Fibroblast of pulmonary artery (primary cell): ENCODE measurements around the gene WDR64.

ENCODE experiments used
- DNase-seq: peaks from one replicate; pipeline ENCODE4 v3.0.0-alpha.2; 2010; ENCODE audit warnings: low read depth
- H3K4me3 ChIP-seq: replicated peaks from 2 replicates; pipeline ENCODE4 v1.5.1; 2011; ENCODE audit warnings: low read depth, mild to moderate bottlenecking, control low read depth, low read length, moderate library complexity
- TF ChIP-seq, protein P1 (sequence below): IDR thresholded peaks from 2 replicates; pipeline ENCODE4 v1.5.1; 2011; ENCODE audit warnings: mild to moderate bottlenecking, control low read depth, low read length, inconsistent platforms; ENCODE audit errors: missing control alignments

The WDR64 gene

DNA sequence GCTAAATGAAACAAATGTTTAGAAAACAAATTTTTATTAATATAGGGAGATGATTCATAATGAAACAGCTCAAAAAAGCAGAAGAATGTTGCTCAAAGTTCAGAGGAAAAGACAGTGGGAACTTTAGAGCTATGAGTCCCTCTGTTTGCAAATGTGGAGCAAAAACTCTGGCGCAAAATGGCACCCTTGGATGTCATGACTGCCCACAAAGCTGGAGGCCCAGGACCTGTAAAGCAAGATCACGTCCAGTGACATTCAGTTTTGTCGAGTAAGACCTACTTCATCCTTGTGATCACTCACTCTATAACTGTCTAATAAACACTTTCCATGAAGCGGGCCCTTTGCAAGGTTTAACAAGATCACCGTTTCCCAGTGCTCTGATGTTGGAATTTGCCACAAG, 186.8 kb downstream of the WDR64 start:
- TF ChIP-seq, protein P1, sequence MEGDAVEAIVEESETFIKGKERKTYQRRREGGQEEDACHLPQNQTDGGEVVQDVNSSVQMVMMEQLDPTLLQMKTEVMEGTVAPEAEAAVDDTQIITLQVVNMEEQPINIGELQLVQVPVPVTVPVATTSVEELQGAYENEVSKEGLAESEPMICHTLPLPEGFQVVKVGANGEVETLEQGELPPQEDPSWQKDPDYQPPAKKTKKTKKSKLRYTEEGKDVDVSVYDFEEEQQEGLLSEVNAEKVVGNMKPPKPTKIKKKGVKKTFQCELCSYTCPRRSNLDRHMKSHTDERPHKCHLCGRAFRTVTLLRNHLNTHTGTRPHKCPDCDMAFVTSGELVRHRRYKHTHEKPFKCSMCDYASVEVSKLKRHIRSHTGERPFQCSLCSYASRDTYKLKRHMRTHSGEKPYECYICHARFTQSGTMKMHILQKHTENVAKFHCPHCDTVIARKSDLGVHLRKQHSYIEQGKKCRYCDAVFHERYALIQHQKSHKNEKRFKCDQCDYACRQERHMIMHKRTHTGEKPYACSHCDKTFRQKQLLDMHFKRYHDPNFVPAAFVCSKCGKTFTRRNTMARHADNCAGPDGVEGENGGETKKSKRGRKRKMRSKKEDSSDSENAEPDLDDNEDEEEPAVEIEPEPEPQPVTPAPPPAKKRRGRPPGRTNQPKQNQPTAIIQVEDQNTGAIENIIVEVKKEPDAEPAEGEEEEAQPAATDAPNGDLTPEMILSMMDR: no peak
- DNase-seq: no peak
- H3K4me3 ChIP-seq: no peak overlapping the region

DNA sequence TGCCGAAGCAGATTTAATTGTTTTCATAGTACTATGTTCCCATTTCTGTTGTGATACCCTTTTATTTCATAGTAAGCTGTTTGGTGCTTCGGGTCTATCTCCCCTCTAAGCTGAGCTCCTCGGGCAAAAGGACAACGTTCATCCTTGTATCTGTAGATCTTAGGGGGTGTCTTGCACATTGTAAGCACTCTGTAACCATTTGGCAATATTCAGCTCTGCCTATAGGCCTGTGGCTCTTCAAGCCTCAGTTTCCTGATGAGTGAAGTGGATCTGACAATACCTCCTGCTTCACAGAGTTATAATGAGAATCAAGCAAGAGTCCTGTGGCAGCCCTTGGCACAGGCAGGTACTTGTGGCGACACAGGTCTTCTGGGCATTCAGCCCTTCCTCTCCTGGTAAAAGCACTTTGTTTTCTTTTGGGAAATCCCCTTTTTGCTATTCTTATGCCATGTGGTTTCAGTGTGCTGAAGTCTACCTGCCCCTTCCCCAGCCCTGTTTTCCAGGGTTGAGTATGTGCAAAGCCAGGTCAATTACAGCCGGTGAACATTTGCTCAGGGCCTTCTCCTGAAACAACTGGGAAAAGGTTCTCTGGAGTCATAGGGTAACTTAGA, 187.4 kb downstream of the WDR64 start:
- no peak overlapping the region for H3K4me3 ChIP-seq
- TF ChIP-seq, protein P1: no peak
- no peak for DNase-seq

DNA sequence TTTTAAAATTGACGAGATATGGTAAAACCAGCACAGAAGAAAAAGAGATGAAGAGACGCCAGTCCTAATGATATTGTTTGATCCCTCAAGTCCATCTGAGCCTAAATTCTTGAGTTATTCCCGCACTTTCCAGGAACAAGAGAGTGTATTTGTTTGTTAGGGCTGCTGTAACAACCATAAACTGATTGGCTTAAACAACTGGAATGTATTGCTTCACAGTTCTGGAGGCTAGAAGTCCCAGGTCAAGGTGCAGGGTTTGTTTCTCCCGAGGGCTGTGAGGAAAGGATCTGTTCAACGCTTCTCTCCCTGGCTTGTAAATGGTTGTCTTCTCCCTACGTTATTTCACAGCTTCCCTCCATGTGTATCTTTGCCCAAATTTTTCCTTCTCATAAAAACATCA, 188.1 kb downstream of the WDR64 start:
- TF ChIP-seq, protein P1: no peak
- no peak overlapping the region for H3K4me3 ChIP-seq
- no peak for DNase-seq

DNA sequence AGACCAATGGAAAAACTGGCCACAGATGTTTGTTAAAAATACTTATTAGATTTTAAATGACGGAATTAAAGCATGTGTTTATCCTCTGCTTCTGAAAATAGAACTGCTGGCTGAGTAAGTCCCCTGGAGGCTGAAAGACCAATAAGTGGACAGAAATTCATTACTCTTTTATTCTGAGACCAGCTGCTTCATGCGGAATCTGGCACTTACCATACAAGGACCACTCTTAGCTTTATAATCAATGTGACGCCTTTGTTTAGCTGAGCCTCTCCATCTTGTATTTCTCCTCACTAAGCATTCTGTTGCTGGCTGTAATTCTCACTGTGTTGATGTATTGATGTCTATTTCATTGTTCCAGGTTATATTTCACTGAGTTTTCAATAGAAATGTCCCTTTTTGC, 189.6 kb downstream of the WDR64 start:
- TF ChIP-seq, protein P1: no peak
- no peak overlapping the region for H3K4me3 ChIP-seq
- no peak for DNase-seq

DNA sequence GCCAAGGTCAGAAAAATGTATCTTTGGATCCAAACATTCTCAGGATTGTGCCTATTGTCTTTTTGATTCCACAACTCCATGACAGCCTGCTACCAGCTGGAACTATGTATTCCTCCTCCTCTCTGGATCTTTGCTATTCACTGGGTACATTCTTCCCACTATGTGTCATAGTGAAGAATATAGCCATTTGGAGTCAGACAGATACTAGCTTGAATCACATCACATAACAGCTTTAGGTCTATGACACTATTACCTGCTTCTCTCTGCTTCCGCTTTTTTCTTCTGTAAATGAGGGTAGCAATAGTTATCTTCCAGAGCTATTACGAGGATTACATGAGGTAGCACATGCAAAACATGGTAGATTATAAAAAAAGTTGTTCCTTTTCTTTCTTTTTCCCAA, 190.5 kb downstream of the WDR64 start:
- H3K4me3 ChIP-seq: no peak overlapping the region
- TF ChIP-seq, protein P1: no peak

DNA sequence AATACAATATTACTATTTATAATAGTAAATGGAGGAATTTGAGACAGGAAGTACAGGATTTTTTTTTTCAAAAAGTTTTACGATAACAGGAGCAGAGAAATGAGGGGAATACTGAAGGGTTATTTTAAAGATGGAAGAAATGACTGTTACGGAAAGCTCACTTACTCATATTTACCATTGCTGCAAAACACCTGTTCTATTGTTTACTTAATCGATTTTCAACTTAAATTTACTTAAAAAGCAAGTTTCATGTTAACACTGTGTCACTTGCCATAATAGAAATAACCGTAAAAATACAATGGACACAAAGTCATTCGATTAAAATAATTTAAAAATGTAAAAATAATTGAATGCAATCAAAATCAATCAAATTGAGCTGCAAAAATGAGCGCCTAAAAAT, 192.5 kb downstream of the WDR64 start:
- DNase-seq: no peak
- TF ChIP-seq, protein P1: no peak

More for the DNA sequence above, 190.5 kb downstream of the WDR64 start:
- peak; percentile 24 for DNase-seq

DNA sequence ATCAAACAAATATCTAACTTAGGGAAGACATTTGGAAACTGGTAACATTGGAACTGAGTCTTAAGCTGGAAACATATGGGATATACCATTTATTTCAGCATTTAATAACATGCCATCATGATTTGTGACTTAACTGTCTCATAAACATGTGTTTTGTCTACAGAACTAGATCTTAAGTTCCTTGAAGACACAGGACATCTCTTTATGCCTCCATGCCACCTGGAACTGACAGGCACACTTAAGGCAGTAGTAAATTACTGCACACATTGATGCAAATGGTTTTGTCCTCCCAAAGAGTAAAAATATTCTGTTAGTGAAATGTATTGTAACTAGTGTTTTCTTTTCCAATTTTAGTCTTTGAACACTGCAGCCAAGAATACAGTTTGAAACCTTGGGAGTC, 194.3 kb downstream of the WDR64 start:
- TF ChIP-seq, protein P1: no peak
- no peak for DNase-seq

More for the DNA sequence above, 192.5 kb downstream of the WDR64 start:
- H3K4me3 ChIP-seq: no peak overlapping the region

More for the DNA sequence above, 194.3 kb downstream of the WDR64 start:
- H3K4me3 ChIP-seq: no peak overlapping the region
